ENCODE data around the gene TLE1. TPM values are rescaled to one million over a fixed set of nuclear protein-coding genes. Genes with fewer than 3 reads are reported as not detected.
A peak's percentile ranks its signal among the peaks of the same experiment; 100 is the strongest.

TLE1 gene
- total RNA-seq, 6 experiments from 2014 or later, result 6.7 to 15.3 (median 13.0) TPM

- H3K36me3 Mint-ChIP-seq (ENCODE audit: low read depth), result peaks cover 4% of the 10 kb centered on the region
- H3K4me3 Mint-ChIP-seq, result no peak overlapping the region
- H3K27me3 Mint-ChIP-seq (ENCODE audit: insufficient read depth), result peaks cover 2% of the 10 kb centered on the region; the same call in 1 of the 2 replicates
- peaks cover 7% of the 10 kb centered on the region for H3K4me1 Mint-ChIP-seq (ENCODE audit: low read depth)
- DNase-seq, result no peak
- H3K27ac Mint-ChIP-seq, result no peak overlapping the region
- no peaks in the 10 kb centered on the region for H3K9me3 Mint-ChIP-seq
- TF ChIP-seq CTCF (IDR thresholded peaks at IDR 0.05), result no peak
Measured at GRCh38 chr9:81682177-81682576, 7.2 kb downstream of the TLE1 start.

- DNase-seq, result no peak
- Mint-ChIP-seq H3K4me3 (no peak overlapping the region), H3K36me3 (ENCODE audit: low read depth) (peaks cover 9% of the 10 kb centered on the region), H3K9me3 (no peaks in the 10 kb centered on the region), H3K27ac (no peak overlapping the region), H3K4me1 (ENCODE audit: low read depth) (peaks cover 7% of the 10 kb centered on the region), H3K27me3 (ENCODE audit: insufficient read depth) (peaks cover 2% of the 10 kb centered on the region; the same call in 1 of the 2 replicates)
- TF ChIP-seq CTCF (IDR thresholded peaks at IDR 0.05), result no peak
Measured at GRCh38 chr9:81680506-81680905, 8.8 kb downstream of the TLE1 start.

GRCh38 chr9:81680006-81680405, 9.3 kb downstream of the TLE1 start:
- no peaks in the 10 kb centered on the region for H3K9me3 Mint-ChIP-seq
- H3K36me3 Mint-ChIP-seq (ENCODE audit: low read depth), result peaks cover 9% of the 10 kb centered on the region
- H3K27me3 Mint-ChIP-seq (ENCODE audit: insufficient read depth), result peaks cover 2% of the 10 kb centered on the region; the same call in 1 of the 2 replicates
- H3K27ac Mint-ChIP-seq, result no peak overlapping the region
- no peak for DNase-seq
- TF ChIP-seq CTCF (IDR thresholded peaks at IDR 0.05), result no peak
- H3K4me1 Mint-ChIP-seq (ENCODE audit: low read depth), result peaks cover 7% of the 10 kb centered on the region
- H3K4me3 Mint-ChIP-seq, result no peak overlapping the region

GRCh38 chr9:81678088-81678487, 11.3 kb downstream of the TLE1 start:
- H3K9me3 Mint-ChIP-seq, result no peaks in the 10 kb centered on the region
- DNase-seq, result no peak
- no peak for TF ChIP-seq CTCF (IDR thresholded peaks at IDR 0.05)
- H3K27me3 Mint-ChIP-seq (ENCODE audit: insufficient read depth), result peaks cover 2% of the 10 kb centered on the region; the same call in 1 of the 2 replicates
- peak overlapping the region; percentile 43 for H3K27ac Mint-ChIP-seq
- H3K4me1 Mint-ChIP-seq (ENCODE audit: low read depth), result peaks cover 7% of the 10 kb centered on the region
- H3K36me3 Mint-ChIP-seq (ENCODE audit: low read depth), result peaks cover 15% of the 10 kb centered on the region
- H3K4me3 Mint-ChIP-seq, result no peak overlapping the region

GRCh38 chr9:81676395-81676794, 13.0 kb downstream of the TLE1 start:
- no peaks in the 10 kb centered on the region for H3K27me3 Mint-ChIP-seq (ENCODE audit: insufficient read depth)
- TF ChIP-seq CTCF (IDR thresholded peaks at IDR 0.05), result no peak
- peaks cover 7% of the 10 kb centered on the region for H3K4me1 Mint-ChIP-seq (ENCODE audit: low read depth)
- peaks cover 26% of the 10 kb centered on the region for H3K36me3 Mint-ChIP-seq (ENCODE audit: low read depth)
- H3K27ac Mint-ChIP-seq, result no peak overlapping the region
- no peak overlapping the region for H3K4me3 Mint-ChIP-seq
- no peaks in the 10 kb centered on the region for H3K9me3 Mint-ChIP-seq
- DNase-seq, result no peak

GRCh38 chr9:81673310-81673709, 16.0 kb downstream of the TLE1 start:
- Mint-ChIP-seq H3K4me3 (no peak overlapping the region), H3K4me1 (ENCODE audit: low read depth) (peaks cover 18% of the 10 kb centered on the region), H3K9me3 (no peaks in the 10 kb centered on the region), H3K27me3 (ENCODE audit: insufficient read depth) (no peaks in the 10 kb centered on the region), H3K36me3 (ENCODE audit: low read depth) (peaks cover 26% of the 10 kb centered on the region), H3K27ac (no peak overlapping the region)
- no peak for DNase-seq
- no peak for TF ChIP-seq CTCF (IDR thresholded peaks at IDR 0.05)
